Uterus (tissue), 4 donors: ENCODE measurements around the gene ST3GAL5. TPM values are rescaled to one million over a fixed set of nuclear protein-coding genes. Genes with fewer than 3 reads are reported as not detected.
A peak's percentile ranks its signal among the peaks of the same experiment; 100 is the strongest.

Experiments used
- DNase-seq, 2 donors: peaks; one replicate each; pipeline ENCODE4 v3.0.0-alpha.2; 2019 to 2020
- H3K27ac ChIP-seq, 2 donors: fragments of 200-600 bp; sonication (generic); 1 replicate in 1 of 2; 2 replicates in 1 of 2; pipeline ENCODE4 v1.5.1; 2016 to 2018
- H3K27me3 ChIP-seq, 2 donors: fragments of 200-600 bp; sonication (generic); one replicate each; pipeline ENCODE4 v1.5.1; 2018 to 2019; ENCODE audit warnings: control low read depth in 1 of 2
- H3K36me3 ChIP-seq, 2 donors: fragments of 200-600 bp; sonication (generic); one replicate each; pipeline ENCODE4 v1.5.1; 2019; ENCODE audit warnings: control low read depth in 1 of 2
- H3K4me1 ChIP-seq, 2 donors: fragments of 200-600 bp; sonication (generic); one replicate each; pipeline ENCODE4 v1.5.1; 2018 to 2019; ENCODE audit warnings: control low read depth in 1 of 2
- H3K4me3 ChIP-seq, 2 donors: fragments of 200-600 bp; sonication (generic); 1 replicate in 1 of 2; 2 replicates in 1 of 2; pipeline ENCODE4 v1.5.1; 2018 to 2019; ENCODE audit warnings: mild to moderate bottlenecking in 1 of 2
- H3K9me3 ChIP-seq, 2 donors: fragments of 200-600 bp; sonication (generic); one replicate each; pipeline ENCODE4 v1.5.1; 2019; ENCODE audit warnings: control low read depth in 1 of 2
- POLR2A ChIP-seq, 2 donors: fragments of 450-650 bp; IDR thresholded peaks; one replicate each; pipeline ENCODE4 v1.6.1; 2016; ENCODE audit warnings: antibody characterized with exemption in 2 of 2, mild to moderate bottlenecking in 1 of 2, moderate library complexity in 1 of 2
- intact Hi-C: fragments of 100-400 bp; cut with DNase I; formaldehyde crosslinking; loops from one replicate; pipeline ENCODE4 v1.15.1; 2023; ENCODE audit warnings: low total_unique reads
- total RNA-seq, 4 donors: library from RNA; depleted of rRNA in 3 of 4; stranded (reverse); fragments of >200 nt in 3 of 4; gene quantifications; one replicate each; pipeline versions ENCODE4 v1.1.0 to v1.2.4, GENCODE V29; 2014 to 2023
- TF ChIP-seq, protein P1 (sequence below), 4 experiments: fragments of 200-600 bp in 2 of 4; fragments of 450-650 bp in 2 of 4; sonication (generic) in 2 of 4; IDR thresholded peaks; one replicate each; pipeline ENCODE4 v1.5.1; 2016 to 2019; ENCODE audit warnings: antibody characterized with exemption in 4 of 4, mild to moderate bottlenecking in 2 of 4, moderate library complexity in 1 of 4
- donor health status: DM: yes; HTN: yes; CAD: no.

The ST3GAL5 gene
- total RNA-seq, 4 donors from 2014 or later: 12.3 to 52.9 (median 32.9) TPM

DNA sequence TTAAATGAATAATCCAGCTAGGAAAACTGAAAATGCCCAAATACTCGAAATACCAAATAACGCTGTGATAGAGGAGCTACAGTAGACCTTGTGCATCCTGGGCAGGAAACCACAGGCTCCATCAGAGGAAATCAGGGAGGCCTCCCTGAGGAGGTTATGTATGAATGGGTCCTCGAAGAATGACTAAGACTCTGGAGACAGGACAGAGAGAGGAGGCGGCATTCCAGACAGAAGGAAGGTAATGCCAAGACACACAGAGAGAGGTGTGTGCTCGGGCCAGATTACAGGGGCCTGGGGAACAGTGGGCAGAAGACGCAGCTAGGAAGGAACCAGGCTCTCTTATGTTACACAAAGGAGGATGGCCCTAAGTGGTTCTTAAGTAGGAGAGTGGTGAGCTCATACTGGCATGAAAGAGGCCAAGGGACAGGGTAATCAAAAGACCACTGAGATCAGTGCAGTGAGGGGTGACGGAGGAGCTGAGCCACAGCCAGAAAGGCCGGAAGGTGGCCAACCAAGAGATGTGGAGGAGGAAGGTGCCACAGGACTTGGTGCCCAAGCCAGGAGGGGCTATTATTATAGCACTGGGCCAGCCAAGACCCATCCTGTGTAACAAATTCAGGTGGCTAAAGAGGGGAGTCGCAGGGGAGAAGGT lies 9.9 kb downstream of the ST3GAL5 start:
- intact Hi-C loops: no loop called here

DNA sequence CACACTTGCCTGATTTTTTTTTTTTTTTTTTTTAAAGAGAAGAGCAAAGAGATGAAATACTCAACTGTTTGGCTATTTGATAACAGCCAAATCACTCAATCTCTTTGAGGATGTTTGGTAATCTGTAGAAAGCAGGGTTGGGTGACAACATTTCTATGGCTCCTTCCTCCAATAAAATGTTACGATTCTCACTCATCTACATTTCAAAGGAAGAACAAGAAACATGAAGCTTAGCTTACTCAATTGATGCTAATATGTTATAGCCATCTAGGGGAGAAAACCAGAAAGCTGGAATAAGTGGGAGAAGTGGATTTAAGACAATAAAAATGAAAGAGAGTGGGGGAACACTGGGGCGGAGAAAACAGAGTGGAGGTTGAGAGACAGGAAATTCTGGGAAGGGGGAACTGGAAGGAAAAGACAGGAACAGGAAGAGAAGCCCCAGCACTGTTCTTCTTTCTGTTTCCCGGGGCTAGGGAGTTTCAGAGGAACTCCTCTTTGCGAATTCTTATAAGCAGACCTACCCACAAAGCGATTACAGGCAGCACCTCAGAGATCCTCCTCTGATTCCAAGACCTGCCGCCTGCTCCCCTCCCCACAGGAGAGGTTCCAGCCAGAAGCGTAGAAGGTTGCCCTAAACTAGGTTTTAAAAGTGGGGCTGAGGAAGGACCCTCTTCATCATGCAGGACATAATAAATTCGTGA lies 13.3 kb downstream of the ST3GAL5 start:
- intact Hi-C loops: no loop called here
- TF ChIP-seq, protein P1, sequence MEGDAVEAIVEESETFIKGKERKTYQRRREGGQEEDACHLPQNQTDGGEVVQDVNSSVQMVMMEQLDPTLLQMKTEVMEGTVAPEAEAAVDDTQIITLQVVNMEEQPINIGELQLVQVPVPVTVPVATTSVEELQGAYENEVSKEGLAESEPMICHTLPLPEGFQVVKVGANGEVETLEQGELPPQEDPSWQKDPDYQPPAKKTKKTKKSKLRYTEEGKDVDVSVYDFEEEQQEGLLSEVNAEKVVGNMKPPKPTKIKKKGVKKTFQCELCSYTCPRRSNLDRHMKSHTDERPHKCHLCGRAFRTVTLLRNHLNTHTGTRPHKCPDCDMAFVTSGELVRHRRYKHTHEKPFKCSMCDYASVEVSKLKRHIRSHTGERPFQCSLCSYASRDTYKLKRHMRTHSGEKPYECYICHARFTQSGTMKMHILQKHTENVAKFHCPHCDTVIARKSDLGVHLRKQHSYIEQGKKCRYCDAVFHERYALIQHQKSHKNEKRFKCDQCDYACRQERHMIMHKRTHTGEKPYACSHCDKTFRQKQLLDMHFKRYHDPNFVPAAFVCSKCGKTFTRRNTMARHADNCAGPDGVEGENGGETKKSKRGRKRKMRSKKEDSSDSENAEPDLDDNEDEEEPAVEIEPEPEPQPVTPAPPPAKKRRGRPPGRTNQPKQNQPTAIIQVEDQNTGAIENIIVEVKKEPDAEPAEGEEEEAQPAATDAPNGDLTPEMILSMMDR (IDR thresholded peaks at IDR 0.05): no peak
- TF ChIP-seq POLR2A (IDR thresholded peaks at IDR 0.05): no peak

More for the DNA sequence above, 9.9 kb downstream of the ST3GAL5 start:
- Histone ChIP-seq H3K4me3 (no peak overlapping the region), H3K27ac (peak overlapping the region in 1 of 2 donors; percentile 44), H3K27me3 (no peaks in the 10 kb centered on the region), H3K9me3 (no peaks in the 10 kb centered on the region), H3K36me3 (no peaks in the 10 kb centered on the region), H3K4me1 (no peaks in the 10 kb centered on the region)
- no peak for DNase-seq
- TF ChIP-seq, protein P1 (IDR thresholded peaks at IDR 0.05): no peak
- no peak for TF ChIP-seq POLR2A (IDR thresholded peaks at IDR 0.05)

DNA sequence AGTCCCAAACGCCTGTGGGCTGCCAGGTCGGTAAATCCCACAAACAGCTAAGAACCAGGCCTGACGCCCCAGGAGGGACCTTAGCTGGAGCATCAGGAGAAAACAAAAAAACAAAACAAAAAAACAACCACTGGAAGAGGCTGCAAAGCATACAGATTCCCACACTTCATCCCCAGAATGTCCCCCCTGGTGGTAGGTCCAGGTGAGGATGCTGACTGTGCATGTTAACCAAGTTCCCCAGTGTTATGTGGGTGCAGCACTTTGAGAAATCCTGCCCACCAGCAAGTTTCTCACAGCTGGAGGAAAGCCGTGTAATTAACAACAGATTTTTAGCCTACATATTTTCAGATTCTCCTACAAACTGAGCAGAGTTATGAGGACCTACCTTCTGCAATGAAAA lies 15.1 kb downstream of the ST3GAL5 start:
- TF ChIP-seq, protein P1 (IDR thresholded peaks at IDR 0.05): no peak
- no peak for TF ChIP-seq POLR2A (IDR thresholded peaks at IDR 0.05)
- Histone ChIP-seq H3K4me3 (no peak overlapping the region), H3K9me3 (no peaks in the 10 kb centered on the region), H3K27me3 (no peaks in the 10 kb centered on the region), H3K27ac (no peak overlapping the region), H3K4me1 (no peaks in the 10 kb centered on the region), H3K36me3 (no peaks in the 10 kb centered on the region)
- intact Hi-C loops: no loop called here
- DNase-seq: no peak

More for the DNA sequence above, 13.3 kb downstream of the ST3GAL5 start:
- Histone ChIP-seq H3K4me1 (no peaks in the 10 kb centered on the region), H3K27me3 (no peaks in the 10 kb centered on the region), H3K27ac (no peak overlapping the region), H3K9me3 (no peaks in the 10 kb centered on the region), H3K36me3 (no peaks in the 10 kb centered on the region), H3K4me3 (no peak overlapping the region)
- no peak for DNase-seq

DNA sequence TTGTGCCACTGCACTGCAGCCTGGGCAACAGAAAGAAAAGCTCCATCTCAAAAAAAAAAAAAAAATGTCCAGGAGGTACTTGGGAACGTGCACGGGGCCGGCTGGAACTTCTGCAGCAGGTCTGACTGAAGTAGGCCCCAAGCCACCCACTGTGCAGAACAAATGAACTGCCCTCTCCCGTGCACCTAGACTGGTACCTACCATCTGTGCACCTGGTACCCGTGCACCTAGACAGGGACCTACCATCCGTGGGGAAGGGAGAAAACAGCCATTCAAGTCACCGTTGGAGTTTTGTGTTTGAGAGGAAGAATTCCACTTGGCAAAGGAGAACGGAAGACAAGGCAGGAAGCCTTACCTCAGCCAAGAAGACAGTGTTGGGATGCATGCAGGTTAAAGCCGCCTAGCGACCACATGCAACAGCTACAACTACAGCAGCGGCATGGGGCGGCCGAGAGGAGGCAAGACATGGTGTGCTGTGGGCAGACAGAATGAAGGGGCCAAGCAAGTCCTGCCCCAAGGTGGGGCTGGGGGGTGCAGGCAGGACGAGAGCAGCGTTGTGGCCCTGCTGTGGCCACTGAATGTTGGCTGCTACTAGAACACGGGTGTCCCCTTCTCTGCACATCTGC lies 16.1 kb downstream of the ST3GAL5 start:
- DNase-seq: no peak
- TF ChIP-seq, protein P1 (IDR thresholded peaks at IDR 0.05): peak in 1 of 4 experiments; percentile 16
- TF ChIP-seq POLR2A (IDR thresholded peaks at IDR 0.05): no peak
- no peaks in the 10 kb centered on the region for H3K36me3 ChIP-seq
- H3K9me3 ChIP-seq: no peaks in the 10 kb centered on the region
- H3K27ac ChIP-seq: no peak overlapping the region
- no peak overlapping the region for H3K4me3 ChIP-seq
- no peaks in the 10 kb centered on the region for H3K4me1 ChIP-seq
- H3K27me3 ChIP-seq: no peaks in the 10 kb centered on the region
- intact Hi-C loops: no loop called here
